ENCODE results near the gene TECPR2.

The TECPR2 gene

GRCh38 chr14:102330806-102331205 lies 31.9 kb upstream of the TECPR2 start:
- ChIA-PET CTCF (no interaction called here), POLR2A (no interaction called here)
- no peak for DNase-seq (ENCODE audit: extremely low spot score)
- TF ChIP-seq LEF1 (IDR thresholded peaks at IDR 0.05; ENCODE audit: borderline replicate concordance) (no peak), TARDBP (IDR thresholded peaks at IDR 0.05) (no peak), ZNF384 (IDR thresholded peaks at IDR 0.05) (no peak), NFRKB (IDR thresholded peaks at IDR 0.05) (no peak), FOXM1 (IDR thresholded peaks at IDR 0.05; ENCODE audit: borderline replicate concordance) (no peak), BHLHE40 (IDR thresholded peaks at IDR 0.05; ENCODE audit: borderline replicate concordance) (no peak), CTBP1 (IDR thresholded peaks at IDR 0.05; ENCODE audit: borderline replicate concordance) (no peak), SP1 (IDR thresholded peaks at IDR 0.05) (no peak), ELF4 (IDR thresholded peaks at IDR 0.05) (no peak), SUZ12 (IDR thresholded peaks at IDR 0.05) (no peak), HDGF (IDR thresholded peaks at IDR 0.05; ENCODE audit: borderline replicate concordance) (no peak), FOXK2 (IDR thresholded peaks at IDR 0.05) (no peak), ARNT (IDR thresholded peaks at IDR 0.05) (no peak), FOXA1 (IDR thresholded peaks at IDR 0.05) (no peak), L3MBTL2 (conservative IDR thresholded peaks at IDR 0.05) (no peak)
- TF ChIP-seq, protein P1, sequence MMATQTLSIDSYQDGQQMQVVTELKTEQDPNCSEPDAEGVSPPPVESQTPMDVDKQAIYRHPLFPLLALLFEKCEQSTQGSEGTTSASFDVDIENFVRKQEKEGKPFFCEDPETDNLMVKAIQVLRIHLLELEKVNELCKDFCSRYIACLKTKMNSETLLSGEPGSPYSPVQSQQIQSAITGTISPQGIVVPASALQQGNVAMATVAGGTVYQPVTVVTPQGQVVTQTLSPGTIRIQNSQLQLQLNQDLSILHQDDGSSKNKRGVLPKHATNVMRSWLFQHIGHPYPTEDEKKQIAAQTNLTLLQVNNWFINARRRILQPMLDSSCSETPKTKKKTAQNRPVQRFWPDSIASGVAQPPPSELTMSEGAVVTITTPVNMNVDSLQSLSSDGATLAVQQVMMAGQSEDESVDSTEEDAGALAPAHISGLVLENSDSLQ (IDR thresholded peaks at IDR 0.05) = no peak

- TF ChIP-seq ARNT (IDR thresholded peaks at IDR 0.05) (no peak), NFRKB (IDR thresholded peaks at IDR 0.05) (no peak), SP1 (IDR thresholded peaks at IDR 0.05) (no peak), ELF4 (IDR thresholded peaks at IDR 0.05) (no peak), FOXA1 (IDR thresholded peaks at IDR 0.05) (no peak), LEF1 (IDR thresholded peaks at IDR 0.05; ENCODE audit: borderline replicate concordance) (no peak)
- TF ChIP-seq, protein P1 (IDR thresholded peaks at IDR 0.05) = no peak
- ChIA-PET POLR2A (interaction anchor here (1.2 kb wide), 1 partner anchor 12 kb away, joined by 4 read pairs; no protein-coding TSS in a partner anchor), CTCF (interaction anchor here (0.6 kb wide), 1 partner anchor 97 kb away, joined by 4 read pairs; no protein-coding TSS in a partner anchor)
- DNase-seq (ENCODE audit: extremely low spot score) = no peak
Measured at GRCh38 chr14:102333390-102333789, 29.4 kb upstream of the TECPR2 start.

GRCh38 chr14:102333795-102334705 lies 28.7 kb upstream of the TECPR2 start:
- TF ChIP-seq FOXM1 (IDR thresholded peaks at IDR 0.05; ENCODE audit: borderline replicate concordance) (no peak), L3MBTL2 (conservative IDR thresholded peaks at IDR 0.05) (no peak), FOXK2 (IDR thresholded peaks at IDR 0.05) (no peak), ARNT (IDR thresholded peaks at IDR 0.05) (no peak), LEF1 (IDR thresholded peaks at IDR 0.05; ENCODE audit: borderline replicate concordance) (no peak), CTBP1 (IDR thresholded peaks at IDR 0.05; ENCODE audit: borderline replicate concordance) (no peak), ELF4 (IDR thresholded peaks at IDR 0.05) (no peak), HDGF (IDR thresholded peaks at IDR 0.05; ENCODE audit: borderline replicate concordance) (no peak), FOXA1 (IDR thresholded peaks at IDR 0.05) (no peak)
- TF ChIP-seq, protein P1 (IDR thresholded peaks at IDR 0.05) = no peak
- CTCF ChIA-PET = no interaction called here
- no peak for DNase-seq (ENCODE audit: extremely low spot score)
- POLR2A ChIA-PET = interaction anchor here (1.2 kb wide), 1 partner anchor 13 kb away, joined by 4 read pairs; no protein-coding TSS in a partner anchor

- DNase-seq (ENCODE audit: extremely low spot score) = no peak
- ChIA-PET POLR2A (interaction anchor here (1.1 kb wide), 1 partner anchor 28 kb away, joined by 3 read pairs; the partner anchor contains the start of genes CINP and TECPR2), CTCF (no interaction called here)
- TF ChIP-seq NFRKB (IDR thresholded peaks at IDR 0.05) (no peak), FOXK2 (IDR thresholded peaks at IDR 0.05) (no peak), HDGF (IDR thresholded peaks at IDR 0.05; ENCODE audit: borderline replicate concordance) (no peak), ARNT (IDR thresholded peaks at IDR 0.05) (no peak), ELF4 (IDR thresholded peaks at IDR 0.05) (no peak), ZNF384 (IDR thresholded peaks at IDR 0.05) (no peak), FOXA1 (IDR thresholded peaks at IDR 0.05) (no peak), FOXM1 (IDR thresholded peaks at IDR 0.05; ENCODE audit: borderline replicate concordance) (no peak), LEF1 (IDR thresholded peaks at IDR 0.05; ENCODE audit: borderline replicate concordance) (no peak)
- TF ChIP-seq, protein P1 (IDR thresholded peaks at IDR 0.05) = no peak
Measured at GRCh38 chr14:102335163-102335562, 27.6 kb upstream of the TECPR2 start.

DNA sequence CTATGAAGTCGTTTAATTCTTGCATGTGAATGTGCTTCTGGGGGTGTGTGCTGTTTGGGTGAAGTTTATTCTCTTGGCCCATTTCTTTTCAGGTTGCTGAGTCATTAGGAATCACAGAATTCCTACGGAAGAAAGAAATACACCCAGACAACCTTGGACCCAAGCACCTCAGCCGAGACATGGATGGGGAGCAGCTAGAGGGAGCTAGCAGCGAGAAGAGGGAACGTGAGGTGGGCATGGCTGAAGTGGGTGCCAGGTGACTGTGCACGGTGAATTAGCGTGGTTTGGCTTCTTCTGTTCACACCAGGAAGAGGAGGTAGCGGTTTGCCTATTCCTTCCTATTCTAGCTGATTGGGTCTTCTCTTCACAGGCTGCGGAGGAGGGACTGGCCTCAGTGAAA lies 24.0 kb upstream of the TECPR2 start:
- ChIA-PET CTCF (no interaction called here), POLR2A (no interaction called here)
- TF ChIP-seq BHLHE40 (IDR thresholded peaks at IDR 0.05; ENCODE audit: borderline replicate concordance) (no peak), HDGF (IDR thresholded peaks at IDR 0.05; ENCODE audit: borderline replicate concordance) (no peak), LEF1 (IDR thresholded peaks at IDR 0.05; ENCODE audit: borderline replicate concordance) (no peak)
- DNase-seq (ENCODE audit: extremely low spot score) = no peak

Measured in HEK293T (cell line).